Lower leg skin (tissue), 3 donors: Measurements from ENCODE around the gene GPR162.

ENCODE experiments used
- POLR2A ChIP-seq, 2 donors: fragments of 450-650 bp; IDR thresholded peaks; one replicate each; pipeline ENCODE4 v1.6.1; 2016 to 2017; ENCODE audit warnings: antibody characterized with exemption in 2 of 2, mild to moderate bottlenecking in 1 of 2, moderate library complexity in 1 of 2
- TF ChIP-seq, protein P1 (sequence below), 3 donors: fragments of 450-650 bp; IDR thresholded peaks; one replicate each; pipeline ENCODE4 v1.5.1; 2016; ENCODE audit warnings: antibody characterized with exemption in 3 of 3, mild to moderate bottlenecking in 3 of 3, moderate library complexity in 2 of 3

DNA sequence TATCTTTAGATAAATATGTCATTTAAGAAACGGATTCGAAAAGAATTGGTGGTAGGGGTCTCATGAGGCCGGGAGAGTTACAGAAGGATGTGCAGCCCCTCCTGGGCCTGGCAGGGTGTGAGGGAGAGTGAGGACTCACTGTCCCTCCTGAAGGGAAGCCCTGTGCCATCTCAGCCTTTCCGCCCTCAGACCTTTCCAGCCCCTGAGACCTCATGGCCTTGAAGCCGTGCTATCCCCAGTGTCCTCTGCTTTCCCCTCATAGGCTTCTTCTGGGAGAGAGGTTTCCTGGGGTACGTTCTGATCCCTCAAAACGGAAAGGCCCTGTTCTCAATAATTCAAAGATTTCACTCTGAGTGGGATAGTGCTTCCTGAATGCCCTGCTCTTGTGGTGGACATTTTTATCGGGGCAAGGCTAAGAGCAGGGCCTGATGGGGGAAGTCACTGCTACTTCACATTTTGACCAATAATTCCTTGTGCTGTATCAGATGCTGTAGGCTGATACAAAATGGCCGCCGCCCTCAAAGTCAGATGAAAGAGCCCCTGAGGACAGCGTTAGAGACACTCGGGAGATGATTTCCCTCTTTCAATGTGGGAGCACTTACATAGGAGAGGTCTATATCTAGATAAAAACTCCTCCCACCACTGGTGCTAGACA, 31.0 kb upstream of the GPR162 start:
- TF ChIP-seq, protein P1, sequence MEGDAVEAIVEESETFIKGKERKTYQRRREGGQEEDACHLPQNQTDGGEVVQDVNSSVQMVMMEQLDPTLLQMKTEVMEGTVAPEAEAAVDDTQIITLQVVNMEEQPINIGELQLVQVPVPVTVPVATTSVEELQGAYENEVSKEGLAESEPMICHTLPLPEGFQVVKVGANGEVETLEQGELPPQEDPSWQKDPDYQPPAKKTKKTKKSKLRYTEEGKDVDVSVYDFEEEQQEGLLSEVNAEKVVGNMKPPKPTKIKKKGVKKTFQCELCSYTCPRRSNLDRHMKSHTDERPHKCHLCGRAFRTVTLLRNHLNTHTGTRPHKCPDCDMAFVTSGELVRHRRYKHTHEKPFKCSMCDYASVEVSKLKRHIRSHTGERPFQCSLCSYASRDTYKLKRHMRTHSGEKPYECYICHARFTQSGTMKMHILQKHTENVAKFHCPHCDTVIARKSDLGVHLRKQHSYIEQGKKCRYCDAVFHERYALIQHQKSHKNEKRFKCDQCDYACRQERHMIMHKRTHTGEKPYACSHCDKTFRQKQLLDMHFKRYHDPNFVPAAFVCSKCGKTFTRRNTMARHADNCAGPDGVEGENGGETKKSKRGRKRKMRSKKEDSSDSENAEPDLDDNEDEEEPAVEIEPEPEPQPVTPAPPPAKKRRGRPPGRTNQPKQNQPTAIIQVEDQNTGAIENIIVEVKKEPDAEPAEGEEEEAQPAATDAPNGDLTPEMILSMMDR (IDR thresholded peaks at IDR 0.05): no peak
- no peak for TF ChIP-seq POLR2A (IDR thresholded peaks at IDR 0.05)
